Osteocyte (in vitro differentiated cells): ENCODE data around the gene KLHDC3. TPM values are rescaled to one million over a fixed set of nuclear protein-coding genes. Genes with fewer than 3 reads are reported as not detected.
A peak's percentile ranks its signal among the peaks of the same experiment; 100 is the strongest.

ENCODE experiments used
- DNase-seq: peaks from one replicate; pipeline ENCODE4 v3.0.0; 2021; ENCODE audit warnings: mixed read lengths; ENCODE audit not compliant: unreplicated experiment; ENCODE audit errors: extremely low spot score
- H3K27ac Mint-ChIP-seq: one replicate; pipeline ENCODE4 v1.8.0; 2021; ENCODE audit warnings: mild to moderate bottlenecking, mixed read lengths; ENCODE audit not compliant: unreplicated experiment
- H3K27me3 Mint-ChIP-seq: one replicate; pipeline ENCODE4 v1.8.0; 2021; ENCODE audit warnings: mixed read lengths; ENCODE audit not compliant: unreplicated experiment
- H3K36me3 Mint-ChIP-seq: one replicate; pipeline ENCODE4 v1.8.0; 2021; ENCODE audit warnings: mixed read lengths; ENCODE audit not compliant: unreplicated experiment
- H3K4me1 Mint-ChIP-seq: one replicate; pipeline ENCODE4 v1.8.0; 2021; ENCODE audit warnings: mixed read lengths; ENCODE audit not compliant: unreplicated experiment
- H3K4me3 Mint-ChIP-seq: one replicate; pipeline ENCODE4 v1.8.0; 2021; ENCODE audit warnings: mild to moderate bottlenecking, moderate library complexity, mixed read lengths; ENCODE audit not compliant: unreplicated experiment
- H3K9me3 Mint-ChIP-seq: one replicate; pipeline ENCODE4 v1.8.0; 2021; ENCODE audit warnings: mixed read lengths; ENCODE audit not compliant: unreplicated experiment
- CTCF ChIP-seq: fragments of 200-600 bp; sonication (generic); IDR thresholded peaks from 2 replicates; pipeline ENCODE4 v1.5.0; 2021; ENCODE audit warnings: antibody characterized with exemption, mild to moderate bottlenecking, moderate library complexity
- total RNA-seq: library from RNA; stranded (reverse); gene quantifications from 2 replicates; pipeline ENCODE4 v1.2.1, GENCODE V29; 2021

The KLHDC3 gene
- total RNA-seq, 1 donor from 2014 or later, result 112 TPM

GRCh38 chr6:43043310-43043709 lies 29.3 kb downstream of the KLHDC3 start:
- no peaks in the 10 kb centered on the region for H3K9me3 Mint-ChIP-seq
- peaks cover 53% of the 10 kb centered on the region for H3K36me3 Mint-ChIP-seq
- no peak overlapping the region for H3K27ac Mint-ChIP-seq
- H3K4me3 Mint-ChIP-seq, result no peak overlapping the region
- H3K4me1 Mint-ChIP-seq, result no peaks in the 10 kb centered on the region
- H3K27me3 Mint-ChIP-seq, result no peaks in the 10 kb centered on the region
- no peak for DNase-seq
- no peak for TF ChIP-seq CTCF

DNA sequence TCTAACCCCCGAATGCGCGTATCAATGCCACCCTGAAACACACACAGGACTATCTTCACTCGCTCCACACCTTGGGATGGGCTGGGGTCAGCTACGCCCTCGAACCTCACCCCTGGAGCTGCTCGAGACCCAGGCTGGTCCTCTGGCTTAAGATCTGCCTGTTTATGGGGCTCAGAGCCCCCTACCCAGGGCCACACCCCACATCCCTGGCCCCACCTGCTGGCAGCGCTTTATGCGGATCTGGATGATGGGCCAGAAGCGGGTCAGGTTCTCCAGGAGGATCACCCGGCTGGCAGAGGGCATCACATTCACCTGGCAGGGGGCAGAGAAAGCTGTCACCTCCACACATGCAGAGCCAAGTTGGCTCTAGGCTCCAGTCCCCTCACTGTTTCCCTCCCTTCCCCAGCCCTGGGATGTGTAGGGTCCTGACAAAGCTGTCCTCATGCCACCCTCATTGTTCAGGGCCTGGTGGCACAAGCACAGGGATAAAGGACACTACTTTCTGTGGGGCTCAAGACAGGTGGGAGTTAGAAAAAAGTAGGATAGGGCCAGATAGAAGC lies 31.4 kb downstream of the KLHDC3 start:
- no peak overlapping the region for H3K27ac Mint-ChIP-seq
- no peak for DNase-seq
- no peaks in the 10 kb centered on the region for H3K27me3 Mint-ChIP-seq
- no peak overlapping the region for H3K4me3 Mint-ChIP-seq
- H3K9me3 Mint-ChIP-seq, result no peaks in the 10 kb centered on the region
- H3K36me3 Mint-ChIP-seq, result peaks cover 55% of the 10 kb centered on the region
- peaks cover under 1% of the 10 kb centered on the region for H3K4me1 Mint-ChIP-seq
- TF ChIP-seq CTCF, result no peak

GRCh38 chr6:43047998-43048397 lies 33.9 kb downstream of the KLHDC3 start:
- Mint-ChIP-seq H3K4me1 (peaks cover 23% of the 10 kb centered on the region), H3K4me3 (no peak overlapping the region), H3K27ac (no peak overlapping the region), H3K36me3 (peaks cover 55% of the 10 kb centered on the region), H3K27me3 (no peaks in the 10 kb centered on the region), H3K9me3 (no peaks in the 10 kb centered on the region)
- DNase-seq, result no peak
- TF ChIP-seq CTCF, result no peak

DNA sequence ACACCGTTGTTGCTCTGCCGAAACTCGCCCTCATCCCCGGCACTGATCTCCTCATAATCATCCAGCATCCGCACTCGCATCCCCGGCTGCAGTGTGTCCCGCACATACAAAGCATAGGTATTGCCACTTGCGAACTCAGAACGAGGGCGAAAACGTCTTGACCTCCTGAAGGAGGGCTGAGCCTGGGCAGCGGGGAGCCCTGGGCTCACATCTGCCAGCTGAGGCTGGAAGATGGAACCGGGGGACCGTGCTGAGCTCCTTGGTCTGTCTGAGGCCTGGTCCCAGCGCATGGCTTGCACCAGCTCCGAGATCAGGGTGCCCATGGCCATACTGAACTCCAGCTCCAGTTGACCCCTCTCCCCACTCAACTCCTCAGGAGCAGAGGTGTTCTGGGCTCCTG lies 36.9 kb downstream of the KLHDC3 start:
- TF ChIP-seq CTCF, result no peak
- no peak for DNase-seq

DNA sequence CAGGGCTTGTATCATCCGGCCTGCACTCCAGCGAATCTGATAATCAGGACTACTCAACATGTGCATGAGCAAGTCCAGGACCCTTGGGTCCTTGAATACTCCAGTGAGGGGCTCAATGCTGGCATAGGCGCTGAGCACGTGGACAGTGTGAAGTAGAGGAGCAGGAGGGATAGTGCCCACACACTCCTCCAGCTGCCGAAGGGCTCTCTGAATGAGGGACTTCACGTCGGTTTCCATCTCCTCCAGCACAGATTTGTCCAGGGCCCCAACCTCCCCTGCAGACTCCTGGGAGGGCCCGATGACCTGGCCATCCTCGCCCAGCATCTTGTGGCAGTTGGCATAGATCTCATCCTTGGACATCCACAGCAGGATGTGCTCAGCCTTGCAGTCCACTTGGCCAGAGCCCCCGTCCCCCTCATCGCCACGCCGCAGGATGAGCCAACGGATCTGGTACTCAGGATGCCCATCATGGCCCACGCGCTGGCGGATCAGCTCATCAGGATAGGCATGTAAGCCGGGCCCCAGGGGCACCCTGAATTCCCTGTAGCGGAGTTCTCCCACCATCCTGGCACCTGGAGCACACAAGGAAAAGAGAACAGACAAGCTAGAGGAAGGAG lies 38.3 kb downstream of the KLHDC3 start:
- Mint-ChIP-seq H3K36me3 (peaks cover 37% of the 10 kb centered on the region), H3K9me3 (no peaks in the 10 kb centered on the region), H3K4me1 (peaks cover 34% of the 10 kb centered on the region), H3K27me3 (no peaks in the 10 kb centered on the region), H3K4me3 (peak overlapping the region; percentile 97), H3K27ac (peak overlapping the region; percentile 97)
- TF ChIP-seq CTCF, result no peak
- no peak for DNase-seq

More for the DNA sequence above, 36.9 kb downstream of the KLHDC3 start:
- Mint-ChIP-seq H3K36me3 (peaks cover 44% of the 10 kb centered on the region), H3K4me1 (peaks cover 34% of the 10 kb centered on the region), H3K27ac (peak overlapping the region; percentile 50), H3K9me3 (no peaks in the 10 kb centered on the region), H3K27me3 (no peaks in the 10 kb centered on the region), H3K4me3 (no peak overlapping the region)
